Activated T-helper 2 cell treated with anti-CD3 and anti-CD28 coated beads, Interferon-gamma antibody, Interleukin-2, Interleukin-4, amounts not matched to agents 10 μg/mL and 5 μg/mL and 100 μg/mL, durations not matched to agents 14 hours and 24 hours and 36 hours (primary cell): Measurements from ENCODE around the gene ASPG. TPM values are rescaled to one million over a fixed set of nuclear protein-coding genes. Genes with fewer than 3 reads are reported as not detected.

Experiments
- DNase-seq: peaks from one replicate; pipeline ENCODE4 v3.0.0; 2021; ENCODE audit warnings: low spot score
- H3K27ac Mint-ChIP-seq: one replicate; pipeline ENCODE4 v1.8.0; 2021; ENCODE audit warnings: mixed read lengths
- H3K27me3 Mint-ChIP-seq: one replicate; pipeline ENCODE4 v1.8.0; 2021; ENCODE audit warnings: low read depth, mixed read lengths
- H3K36me3 Mint-ChIP-seq: one replicate; pipeline ENCODE4 v1.8.0; 2021; ENCODE audit warnings: low read depth, mixed read lengths
- H3K4me1 Mint-ChIP-seq: one replicate; pipeline ENCODE4 v1.8.0; 2021; ENCODE audit warnings: low read depth, mixed read lengths
- H3K4me3 Mint-ChIP-seq: one replicate; pipeline ENCODE4 v1.8.0; 2021; ENCODE audit warnings: low read depth, mild to moderate bottlenecking, moderate library complexity, mixed read lengths
- H3K9me3 Mint-ChIP-seq: one replicate; pipeline ENCODE4 v1.8.0; 2021; ENCODE audit warnings: mixed read lengths
- intact Hi-C: fragments of 100-400 bp; cut with micrococcal nuclease; formaldehyde crosslinking; loops from one replicate; pipeline ENCODE4 v1.15.1; 2023
- total RNA-seq: library from RNA; stranded (reverse); gene quantifications from 2 replicates; pipeline ENCODE4 v1.2.3, GENCODE V29; 2022

Gene ASPG
- total RNA-seq, 1 donor from 2014 or later = not detected

GRCh38 chr14:104144453-104144790, 58.9 kb downstream of the ASPG start:
- H3K9me3 Mint-ChIP-seq = no peaks in the 10 kb centered on the region
- H3K27me3 Mint-ChIP-seq = peaks cover 2% of the 10 kb centered on the region
- intact Hi-C loops = no loop called here
- H3K36me3 Mint-ChIP-seq = no peaks in the 10 kb centered on the region
- no peaks in the 10 kb centered on the region for H3K4me1 Mint-ChIP-seq
- no peak overlapping the region for H3K4me3 Mint-ChIP-seq
- no peak for DNase-seq
- H3K27ac Mint-ChIP-seq = no peak overlapping the region

DNA sequence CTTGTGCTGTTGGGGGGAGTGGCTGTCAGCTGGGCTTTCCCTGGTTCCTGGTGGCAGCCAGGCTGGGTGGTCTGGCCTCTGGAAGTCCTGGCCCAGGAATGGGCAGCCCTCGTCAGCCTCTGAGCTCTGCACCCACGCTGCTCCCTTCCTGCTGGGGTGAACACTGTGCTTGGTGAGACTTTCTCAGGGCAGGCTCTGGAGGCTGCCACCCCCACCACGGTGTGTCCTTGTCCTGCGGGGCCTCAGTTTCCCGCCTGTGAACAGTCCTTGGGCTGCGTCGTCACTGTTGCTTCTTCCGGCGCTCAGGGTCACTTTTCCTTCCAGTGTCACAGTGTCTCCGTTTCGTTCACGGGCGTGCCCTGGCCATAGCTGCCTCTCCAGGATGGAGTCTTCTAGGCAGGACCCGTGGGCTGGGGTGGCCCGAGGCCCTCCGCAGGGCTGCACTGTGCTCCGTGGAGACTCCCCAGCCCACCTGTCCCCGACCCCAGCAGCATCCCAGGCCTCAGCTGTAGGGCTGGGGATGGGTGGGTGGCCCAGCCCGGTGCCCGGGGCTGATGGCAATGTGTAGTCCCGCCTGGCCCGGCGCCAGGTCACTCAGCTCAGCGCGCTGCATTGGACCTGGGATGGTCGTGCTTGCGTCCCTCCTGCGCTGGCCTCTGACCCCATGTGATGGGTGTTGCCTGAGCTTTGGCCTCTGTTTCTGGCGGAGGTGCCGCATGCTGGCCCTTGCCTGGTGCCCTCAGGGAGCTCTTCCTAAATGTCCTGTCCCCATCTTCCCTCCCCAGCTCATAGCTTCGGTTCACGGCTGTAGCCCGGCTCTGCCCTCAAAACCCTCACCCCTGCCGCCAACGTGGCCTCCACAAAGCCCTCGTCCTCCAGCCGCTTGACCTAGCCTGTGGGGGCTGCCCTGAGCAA, 59.7 kb downstream of the ASPG start:
- no peak overlapping the region for H3K4me3 Mint-ChIP-seq
- no peaks in the 10 kb centered on the region for H3K4me1 Mint-ChIP-seq
- H3K9me3 Mint-ChIP-seq = no peaks in the 10 kb centered on the region
- no peaks in the 10 kb centered on the region for H3K36me3 Mint-ChIP-seq
- peaks cover under 1% of the 10 kb centered on the region for H3K27me3 Mint-ChIP-seq
- no peak overlapping the region for H3K27ac Mint-ChIP-seq
- no peak for DNase-seq
- intact Hi-C loops = no loop called here

- intact Hi-C loops = no loop called here
- H3K4me3 Mint-ChIP-seq = no peak overlapping the region
- DNase-seq = no peak
- no peaks in the 10 kb centered on the region for H3K27me3 Mint-ChIP-seq
- no peaks in the 10 kb centered on the region for H3K36me3 Mint-ChIP-seq
- no peak overlapping the region for H3K27ac Mint-ChIP-seq
- no peaks in the 10 kb centered on the region for H3K9me3 Mint-ChIP-seq
- H3K4me1 Mint-ChIP-seq = no peaks in the 10 kb centered on the region
Measured at GRCh38 chr14:104145826-104146601, 60.5 kb downstream of the ASPG start.

GRCh38 chr14:104146651-104147345, 61.3 kb downstream of the ASPG start:
- H3K27ac Mint-ChIP-seq = no peak overlapping the region
- no peaks in the 10 kb centered on the region for H3K9me3 Mint-ChIP-seq
- H3K4me1 Mint-ChIP-seq = no peaks in the 10 kb centered on the region
- intact Hi-C loops = no loop called here
- no peaks in the 10 kb centered on the region for H3K27me3 Mint-ChIP-seq
- no peak for DNase-seq
- no peak overlapping the region for H3K4me3 Mint-ChIP-seq
- H3K36me3 Mint-ChIP-seq = no peaks in the 10 kb centered on the region

DNA sequence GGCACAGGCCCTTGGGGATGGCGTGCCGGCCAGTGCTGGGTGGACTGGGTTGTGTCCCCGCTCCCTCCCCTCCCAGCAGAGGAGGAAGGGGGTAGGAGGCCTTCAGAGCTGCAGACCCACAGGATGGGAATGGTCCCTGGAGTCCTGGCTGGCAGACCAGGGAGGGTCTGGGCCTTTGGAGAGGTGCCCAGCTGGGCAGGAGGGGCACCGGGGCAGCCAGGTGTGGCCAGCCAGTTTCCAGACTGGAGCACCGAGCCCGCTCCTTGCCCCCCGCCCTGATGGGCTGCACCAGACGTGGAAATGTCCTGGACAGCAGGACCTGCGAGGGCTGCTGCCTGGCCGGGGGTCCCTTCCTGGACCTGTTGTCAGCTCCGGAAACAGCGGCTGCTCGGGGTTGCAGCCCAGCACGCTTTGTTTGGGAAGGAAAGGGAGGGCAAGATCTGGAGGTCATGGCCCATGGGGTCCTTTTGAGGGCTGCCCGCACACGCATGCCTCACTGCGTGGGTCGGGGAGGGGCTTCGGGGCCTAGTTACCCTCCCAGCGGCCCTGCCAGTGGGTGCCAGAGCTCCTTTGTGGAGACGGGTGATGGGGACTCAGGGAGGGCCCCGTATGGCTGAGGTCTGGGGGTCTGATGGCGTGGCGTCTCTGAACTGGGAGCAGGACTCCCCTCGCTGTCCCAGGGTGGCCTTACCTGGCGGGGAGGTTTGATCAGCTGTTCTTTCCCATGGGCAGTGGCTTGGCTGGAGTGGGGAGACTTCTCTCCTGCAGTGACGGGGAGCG, 62.0 kb downstream of the ASPG start:
- intact Hi-C loops = no loop called here
- H3K27ac Mint-ChIP-seq = no peak overlapping the region
- DNase-seq = no peak
- no peaks in the 10 kb centered on the region for H3K27me3 Mint-ChIP-seq
- no peak overlapping the region for H3K4me3 Mint-ChIP-seq
- H3K4me1 Mint-ChIP-seq = no peaks in the 10 kb centered on the region
- H3K36me3 Mint-ChIP-seq = no peaks in the 10 kb centered on the region
- H3K9me3 Mint-ChIP-seq = no peaks in the 10 kb centered on the region

DNA sequence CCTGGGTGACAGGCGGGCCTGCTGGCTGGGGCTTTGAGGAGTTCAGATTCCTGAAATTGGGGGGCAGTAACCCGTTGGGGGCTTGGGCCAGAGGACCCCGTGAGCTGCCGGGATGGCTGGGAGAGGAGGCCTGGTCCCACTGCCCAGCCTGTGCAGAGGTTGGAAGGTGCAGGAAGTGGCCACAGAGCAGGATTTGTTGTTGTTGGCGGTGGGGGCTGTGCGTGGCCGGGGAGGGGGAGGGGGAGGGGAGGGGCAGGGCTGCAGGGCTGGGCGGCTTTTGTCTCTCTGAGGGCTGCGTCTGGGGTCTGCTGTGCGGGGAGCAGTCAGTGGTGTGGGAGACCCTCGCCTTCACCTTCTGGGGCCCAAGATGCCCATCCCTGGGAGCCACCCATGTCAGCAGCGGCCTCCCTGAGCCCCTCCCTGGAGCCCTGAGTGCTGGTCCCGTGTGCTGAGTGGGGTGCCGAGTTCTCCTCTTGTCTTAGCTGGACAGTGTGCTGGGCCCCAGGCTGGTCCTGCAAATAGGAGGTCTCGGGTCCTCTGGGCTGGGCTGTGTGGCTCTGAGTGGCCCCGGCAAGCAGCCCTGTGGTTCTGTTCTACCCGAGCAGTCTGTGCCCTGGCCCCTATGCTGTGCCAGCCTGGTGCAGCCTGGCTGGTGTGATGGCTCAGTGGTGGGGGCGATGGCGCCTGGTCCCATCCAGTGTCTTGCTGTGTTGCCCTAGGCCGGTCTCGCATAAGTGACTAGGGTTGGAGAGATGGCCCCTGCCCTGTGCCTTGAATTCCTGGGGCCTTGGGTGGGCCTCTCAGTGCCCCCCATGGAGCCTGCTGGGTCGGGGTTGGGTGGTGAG, 63.2 kb downstream of the ASPG start:
- intact Hi-C loops = no loop called here
- no peaks in the 10 kb centered on the region for H3K4me1 Mint-ChIP-seq
- no peaks in the 10 kb centered on the region for H3K36me3 Mint-ChIP-seq
- no peak overlapping the region for H3K4me3 Mint-ChIP-seq
- no peak overlapping the region for H3K27ac Mint-ChIP-seq
- H3K27me3 Mint-ChIP-seq = no peaks in the 10 kb centered on the region
- H3K9me3 Mint-ChIP-seq = no peaks in the 10 kb centered on the region
- DNase-seq = no peak

- Mint-ChIP-seq H3K27ac (no peak overlapping the region), H3K36me3 (no peaks in the 10 kb centered on the region), H3K9me3 (no peaks in the 10 kb centered on the region), H3K27me3 (no peaks in the 10 kb centered on the region), H3K4me3 (no peak overlapping the region), H3K4me1 (no peaks in the 10 kb centered on the region)
- DNase-seq = no peak
- intact Hi-C loops = no loop called here
Measured at GRCh38 chr14:104149278-104149595, 63.7 kb downstream of the ASPG start.

- Mint-ChIP-seq H3K9me3 (no peaks in the 10 kb centered on the region), H3K27me3 (no peaks in the 10 kb centered on the region), H3K27ac (no peak overlapping the region), H3K4me3 (no peak overlapping the region), H3K36me3 (no peaks in the 10 kb centered on the region), H3K4me1 (no peaks in the 10 kb centered on the region)
- DNase-seq = no peak
- intact Hi-C loops = no loop called here
Measured at GRCh38 chr14:104149617-104150135, 64.2 kb downstream of the ASPG start.

GRCh38 chr14:104150136-104151025, 64.9 kb downstream of the ASPG start:
- H3K4me1 Mint-ChIP-seq = no peaks in the 10 kb centered on the region
- DNase-seq = no peak
- intact Hi-C loops = no loop called here
- no peak overlapping the region for H3K27ac Mint-ChIP-seq
- no peaks in the 10 kb centered on the region for H3K27me3 Mint-ChIP-seq
- no peaks in the 10 kb centered on the region for H3K36me3 Mint-ChIP-seq
- no peak overlapping the region for H3K4me3 Mint-ChIP-seq
- no peaks in the 10 kb centered on the region for H3K9me3 Mint-ChIP-seq

- H3K27me3 Mint-ChIP-seq = no peaks in the 10 kb centered on the region
- no peak overlapping the region for H3K27ac Mint-ChIP-seq
- no peak overlapping the region for H3K4me3 Mint-ChIP-seq
- intact Hi-C loops = no loop called here
- H3K36me3 Mint-ChIP-seq = no peaks in the 10 kb centered on the region
- no peaks in the 10 kb centered on the region for H3K4me1 Mint-ChIP-seq
- DNase-seq = no peak
- no peaks in the 10 kb centered on the region for H3K9me3 Mint-ChIP-seq
Measured at GRCh38 chr14:104151026-104151381, 65.5 kb downstream of the ASPG start.

- intact Hi-C loops = no loop called here
- Mint-ChIP-seq H3K36me3 (no peaks in the 10 kb centered on the region), H3K27ac (no peak overlapping the region), H3K4me1 (no peaks in the 10 kb centered on the region), H3K27me3 (no peaks in the 10 kb centered on the region), H3K4me3 (no peak overlapping the region), H3K9me3 (no peaks in the 10 kb centered on the region)
- no peak for DNase-seq
Measured at GRCh38 chr14:104151566-104152245, 66.2 kb downstream of the ASPG start.
